IMR-90 (cell line): Measurements from ENCODE around the gene TMBIM1. TPM values are rescaled to one million over a fixed set of nuclear protein-coding genes. Genes with fewer than 3 reads are reported as not detected.
A peak's percentile ranks its signal among the peaks of the same experiment; 100 is the strongest.

Experiments used
- ATAC-seq: fragments of 200-7000 bp; cut with Tn5 transposase; 2 replicates; pipeline ENCODE4 v1.9.1; 2020; ENCODE audit warnings: low read depth, mild to moderate bottlenecking, moderate library complexity
- BruUV-seq: library from RNA; stranded (reverse); fragments of 400-500 nt; replicated peaks from 2 replicates; lab custom pipeline; 2021; lab: Mats Ljungman, UMichigan
- CTCF ChIA-PET: fragments of 300-600 bp; formaldehyde crosslinking; extraction: SDS; loops from one replicate; lab custom pipeline; 2021; ENCODE audit warnings: antibody characterized with exemption; lab: Yijun Ruan, JAX
- POLR2A ChIA-PET: fragments of 300-600 bp; sonication (Branson Sonifier 250); formaldehyde crosslinking; loops from one replicate; lab custom pipeline; 2022; ENCODE audit warnings: antibody characterized with exemption; ENCODE audit not compliant: unreplicated experiment; lab: Charles Lee
- DNase-seq: peaks from one replicate; pipeline ENCODE4 v3.0.0; 2013
- H2AFZ ChIP-seq: replicated peaks from 2 replicates; pipeline ENCODE3; 2013; ENCODE audit warnings: low read length, mild to moderate bottlenecking; ENCODE audit not compliant: poor library complexity
- H2AK5ac ChIP-seq: 2 replicates; pipeline ENCODE4 v1.6.1; 2013; ENCODE audit warnings: low read depth, low read length, inconsistent platforms
- H2AK9ac ChIP-seq: replicated peaks from 2 replicates; pipeline ENCODE3; 2013; ENCODE audit warnings: mild to moderate bottlenecking, low read depth, low read length, moderate library complexity; ENCODE audit not compliant: poor library complexity
- H2BK120ac ChIP-seq: 2 replicates; pipeline ENCODE4 v1.6.1; 2013; ENCODE audit warnings: low read depth, low read length, inconsistent platforms
- H2BK15ac ChIP-seq: 3 replicates; pipeline ENCODE4 v1.6.1; 2013; ENCODE audit warnings: low read depth, low read length, inconsistent platforms
- H2BK20ac ChIP-seq: 2 replicates; pipeline ENCODE4 v1.6.1; 2013; ENCODE audit warnings: low read depth, mild to moderate bottlenecking, inconsistent platforms, low read length, moderate library complexity
- H2BK5ac ChIP-seq: 2 replicates; pipeline ENCODE4 v1.6.1; 2013; ENCODE audit warnings: mild to moderate bottlenecking, low read depth, low read length, inconsistent platforms; ENCODE audit not compliant: poor library complexity, severe bottlenecking
- H3K14ac ChIP-seq: replicated peaks from 2 replicates; pipeline ENCODE4 v1.6.1; 2013; ENCODE audit warnings: low read depth, low read length, inconsistent platforms
- H3K18ac ChIP-seq: 2 replicates; pipeline ENCODE4 v1.6.1; 2013; ENCODE audit warnings: low read depth, low read length, control low read depth
- H3K23ac ChIP-seq: 2 replicates; pipeline ENCODE4 v1.6.1; 2013; ENCODE audit warnings: low read depth, low read length, inconsistent platforms
- H3K27ac ChIP-seq: 2 replicates; pipeline ENCODE4 v1.5.1; 2013; ENCODE audit warnings: mild to moderate bottlenecking, control low read depth, low read length; ENCODE audit not compliant: insufficient read depth
- H3K27me3 ChIP-seq: 2 replicates; pipeline ENCODE4 v1.6.1; 2013; ENCODE audit warnings: low read length; ENCODE audit not compliant: control insufficient read depth, insufficient read depth
- H3K36me3 ChIP-seq: 2 replicates; pipeline ENCODE4 v1.6.1; 2013; ENCODE audit warnings: low read length, mixed read lengths; ENCODE audit not compliant: control insufficient read depth, insufficient read depth
- H3K4ac ChIP-seq: 2 replicates; pipeline ENCODE4 v1.6.1; 2013; ENCODE audit warnings: low read depth, low read length, inconsistent platforms
- H3K4me1 ChIP-seq: 2 replicates; pipeline ENCODE4 v1.6.1; 2013; ENCODE audit warnings: low read length, mixed read lengths; ENCODE audit not compliant: control insufficient read depth, insufficient read depth
- H3K4me2 ChIP-seq: 2 replicates; pipeline ENCODE4 v1.6.1; 2013; ENCODE audit warnings: low read depth, mild to moderate bottlenecking, control low read depth, low read length, moderate library complexity
- H3K4me3 ChIP-seq: 2 replicates; pipeline ENCODE4 v1.5.1; 2013; ENCODE audit warnings: low read depth, mild to moderate bottlenecking, control low read depth, low read length, moderate library complexity; ENCODE audit not compliant: insufficient read depth
- H3K56ac ChIP-seq: 2 replicates; pipeline ENCODE4 v1.6.1; 2013; ENCODE audit warnings: low read length, inconsistent platforms; ENCODE audit not compliant: insufficient read depth; ENCODE audit errors: extremely low read depth
- H3K79me1 ChIP-seq, 2 experiments: 2 replicates each; pipeline ENCODE4 v1.6.1; 2013; ENCODE audit warnings: low read length in 2 of 2, inconsistent platforms in 1 of 2, low read depth in 1 of 2
- H3K9ac ChIP-seq: 2 replicates; pipeline ENCODE4 v1.6.1; 2013; ENCODE audit warnings: low read depth, low read length, control low read depth
- H3K9me1 ChIP-seq: 2 replicates; pipeline ENCODE4 v1.6.1; 2013; ENCODE audit warnings: low read length, inconsistent platforms; ENCODE audit not compliant: insufficient read depth
- H3K9me3 ChIP-seq: 2 replicates; pipeline ENCODE4 v1.6.1; 2013; ENCODE audit warnings: low read length; ENCODE audit not compliant: control insufficient read depth, insufficient read depth
- H4K20me1 ChIP-seq: 2 replicates; pipeline ENCODE4 v1.6.1; 2013; ENCODE audit warnings: low read length, inconsistent platforms; ENCODE audit not compliant: insufficient read depth
- H4K5ac ChIP-seq: 2 replicates; pipeline ENCODE4 v1.6.1; 2013; ENCODE audit warnings: mild to moderate bottlenecking, low read depth, low read length, control low read depth
- H4K8ac ChIP-seq, 2 experiments: 2 replicates each; pipeline ENCODE4 v1.6.1; 2013; ENCODE audit warnings: low read depth in 2 of 2, low read length in 2 of 2, control low read depth in 1 of 2, inconsistent platforms in 1 of 2
- H4K91ac ChIP-seq: 2 replicates; pipeline ENCODE4 v1.6.1; 2013; ENCODE audit warnings: low read depth, low read length, inconsistent platforms; ENCODE audit not compliant: insufficient read depth
- BHLHE40 ChIP-seq: fragments of 150-350 bp; IDR thresholded peaks from 2 replicates; pipeline ENCODE4 v1.6.1; 2016; ENCODE audit warnings: mild to moderate bottlenecking, low read depth, low read length
- MAZ ChIP-seq: IDR thresholded peaks from 2 replicates; pipeline ENCODE4 v1.6.1; 2012; ENCODE audit warnings: low read depth, mild to moderate bottlenecking, low read length, improper control_type of control experiment, moderate library complexity, borderline replicate concordance
- MXI1 ChIP-seq: IDR thresholded peaks from 2 replicates; pipeline ENCODE4 v1.6.1; 2012; ENCODE audit warnings: low read depth, mild to moderate bottlenecking, low read length, moderate library complexity, borderline replicate concordance
- RFX5 ChIP-seq: IDR thresholded peaks from 2 replicates; pipeline ENCODE4 v1.8.0; 2012; ENCODE audit warnings: low read depth, mild to moderate bottlenecking, low read length, moderate library complexity
- WGBS, 2 experiments: methylation state at CpG; one replicate each; pipeline versions ENCODE4 v1.1.5 to v1.1.7; 2013; ENCODE audit warnings: missing lambda C conversion rate in 2 of 2; ENCODE audit not compliant: insufficient read length in 1 of 2; ENCODE audit errors: extremely low coverage in 2 of 2; 5-methylcytosine and 5-hydroxymethylcytosine counted together
- dilution Hi-C: fragments of 300-500 bp; cut with HindIII; formaldehyde crosslinking; loops from one replicate; pipeline ENCODE4 v1.14.3; 2018; ENCODE audit warnings: low sequenced_read_pairs; ENCODE audit not compliant: unreplicated experiment
- in situ Hi-C: fragments of 300-500 bp; cut with MboI; formaldehyde crosslinking; loops from 3 replicates; pipeline ENCODE4 v1.14.3; 2019; ENCODE audit warnings: low sequenced_read_pairs, inconsistent platforms, mixed read lengths
- intact Hi-C: fragments of 100-400 bp; cut with micrococcal nuclease; formaldehyde crosslinking; loops from 2 replicates; pipeline ENCODE4 v1.10.0; 2022
- polyA plus RNA-seq, 3 experiments: library from polyadenylated mRNA; depleted of rRNA; stranded (reverse); fragments of >200 nt; gene quantifications; 2 replicates each; pipeline ENCODE4 v1.2.3, GENCODE V29; 2012; ENCODE audit warnings: low replicate concordance in 1 of 3
- total RNA-seq: library from RNA; depleted of rRNA; stranded (reverse); fragments of >200 nt; gene quantifications from 2 replicates; pipeline ENCODE4 v1.2.3, GENCODE V29; 2012

The TMBIM1 gene
- total and polyA plus RNA-seq, 2 of the 4 experiments (the other 2 are of a cell fraction) = 84.6 to 102 TPM

GRCh38 chr2:218322768-218323525 lies 30.6 kb upstream of the TMBIM1 start:
- Histone ChIP-seq H3K79me1 (no peaks in the 10 kb centered on the region), H3K4ac (peak overlapping the region; percentile 45), H3K9me3 (no peaks in the 10 kb centered on the region), H3K56ac (no peak overlapping the region), H3K27me3 (no peaks in the 10 kb centered on the region), H4K91ac (no peak overlapping the region), H3K18ac (no peak overlapping the region), H2BK15ac (no peak overlapping the region), H2BK5ac (peak overlapping the region; percentile 63), H4K5ac (no peak overlapping the region), H4K8ac (peak overlapping the region; percentile 60 to 66; a peak in 2 of 4 replicates), H3K27ac (peak overlapping the region; percentile 59), H2BK120ac (0 out of 2 replicates have a peak overlapping the region, but pooled peaks have one; percentile 25), H3K4me1 (peaks cover 10% of the 10 kb centered on the region), H3K23ac (no peak overlapping the region), H3K9ac (peak overlapping the region; percentile 39), H3K36me3 (no peaks in the 10 kb centered on the region), H2AK5ac (no peak overlapping the region; the same call in 1 of the 2 replicates), H3K4me3 (peak overlapping the region; percentile 77), H3K9me1 (peaks cover 4% of the 10 kb centered on the region), H3K4me2 (peak overlapping the region; percentile 55), H2AFZ (peak overlapping the region; percentile 89), H4K20me1 (no peaks in the 10 kb centered on the region), H2AK9ac (peak overlapping the region; percentile 80), H2BK20ac (no peak overlapping the region), H3K14ac (peak overlapping the region; percentile 6; the same call in 1 of the 2 replicates)
- no TSS peak for BruUV-seq
- DNase-seq (peak; percentile 54), ATAC-seq (peak; percentile 87)
- 2% methylated on average over 22 of the region's 69 CpGs; no CpG with 5 or more reads in 1 of the 2 experiments for WGBS, 2 experiments
- CTCF ChIA-PET = interaction anchor here (1.1 kb wide), 1 partner anchor 11 kb away, joined by 3 read pairs; no protein-coding TSS in a partner anchor
- POLR2A ChIA-PET = interaction anchor here (0.6 kb wide), 1 partner anchor 78 kb away, joined by 3 read pairs; no protein-coding TSS in a partner anchor
- in situ Hi-C loops (no loop called here), intact Hi-C loops (loop anchor here (2.0 kb wide), 1 partner anchor 20 kb away; no protein-coding TSS in a partner anchor), dilution Hi-C loops (no loop called here)
- TF ChIP-seq RFX5 = no peak
- TF ChIP-seq MAZ = peak; percentile 28; the same call in 1 of the 2 replicates
- TF ChIP-seq BHLHE40 = peak; percentile 65
- TF ChIP-seq MXI1 = peak; percentile 89
